Neural cell (in vitro differentiated cells): Measurements from ENCODE around the gene KIF13A.

Source experiments
- CTCF ChIP-seq: fragments of 450-650 bp; IDR thresholded peaks from 2 replicates; pipeline ENCODE4 v1.5.1; 2014; ENCODE audit warnings: antibody characterized with exemption, mild to moderate bottlenecking, moderate library complexity; ENCODE audit not compliant: poor library complexity, severe bottlenecking
- EP300 ChIP-seq: fragments of 450-650 bp; conservative IDR thresholded peaks from 2 replicates; pipeline ENCODE4 v1.6.1; 2014; ENCODE audit warnings: antibody characterized with exemption, mild to moderate bottlenecking, moderate library complexity; ENCODE audit not compliant: poor library complexity, severe bottlenecking
- EZH2 ChIP-seq: fragments of 200-600, 300-800 bp; shearing (Covaris generic), sonication (generic); IDR thresholded peaks from 2 replicates; pipeline ENCODE4 v1.6.1; 2014; ENCODE audit warnings: antibody characterized with exemption, low read length, borderline replicate concordance, mild to moderate bottlenecking; ENCODE audit not compliant: insufficient read depth, poor library complexity, severe bottlenecking
- MXI1 ChIP-seq: fragments of 450-650 bp; conservative IDR thresholded peaks from 2 replicates; pipeline ENCODE4 v1.6.1; 2014; ENCODE audit warnings: antibody characterized with exemption, mild to moderate bottlenecking; ENCODE audit not compliant: poor library complexity, severe bottlenecking
- POLR2AphosphoS5 ChIP-seq: IDR thresholded peaks from 2 replicates; pipeline ENCODE4 v1.6.1; 2012
- SMC3 ChIP-seq: fragments of 450-650 bp; conservative IDR thresholded peaks from 2 replicates; pipeline ENCODE4 v1.6.1; 2014; ENCODE audit warnings: antibody characterized with exemption, mild to moderate bottlenecking, moderate library complexity; ENCODE audit not compliant: poor library complexity
- TAF1 ChIP-seq: IDR thresholded peaks from 2 replicates; pipeline ENCODE4 v1.6.1; 2012; ENCODE audit warnings: low read depth

GRCh38 chr6:17917837-17918763 lies 69.3 kb downstream of the KIF13A start:
- TF ChIP-seq POLR2AphosphoS5 (no peak), CTCF (no peak), TAF1 (no peak), EZH2 (no peak), MXI1 (no peak), SMC3 (no peak), EP300 (no peak)
